Naive thymus-derived CD8-positive, alpha-beta T cell (primary cell): ENCODE results near the gene IGFBP1. TPM values are rescaled to one million over a fixed set of nuclear protein-coding genes. Genes with fewer than 3 reads are reported as not detected.
"Not testable (repeated sequence)": the region's sequence is repeated elsewhere in the genome, so short reads cannot be mapped to it uniquely, and the experiment has no call there.

ENCODE experiments used
- ATAC-seq, 2 donors: fragments of 150-1000 bp; cut with Tn5 transposase in 1 of 2; sonication (Bioruptor Pico), chemical (Tn5 transposase) in 1 of 2; 1 replicate in 1 of 2; 2 replicates in 1 of 2; pipeline ENCODE4 v1.10.0; 2021; ENCODE audit warnings: mild to moderate bottlenecking in 2 of 2, moderate library complexity in 2 of 2
- POLR2A ChIA-PET: fragments of 350-600 bp; sonication (Branson Sonifier 250); formaldehyde crosslinking; loops from one replicate; lab custom pipeline; 2021; ENCODE audit warnings: antibody characterized with exemption; lab: Charles Lee
- DNase-seq, 10 donors: peaks; one replicate each; pipeline versions ENCODE4 v3.0.0 to v3.0.0-alpha.2; 2020 to 2022
- H3K27ac Mint-ChIP-seq, 10 donors: one replicate each; pipeline ENCODE4 v1.8.0; 2020 to 2022; ENCODE audit warnings: mild to moderate bottlenecking in 10 of 10, mixed read lengths in 10 of 10, moderate library complexity in 4 of 10, inconsistent platforms in 1 of 10
- H3K27me3 Mint-ChIP-seq, 5 donors: one replicate each; pipeline ENCODE4 v1.8.0; 2021 to 2022; ENCODE audit warnings: mixed read lengths in 5 of 5
- H3K36me3 Mint-ChIP-seq, 3 donors: one replicate each; pipeline ENCODE4 v1.8.0; 2020 to 2022; ENCODE audit warnings: mixed read lengths in 3 of 3, mild to moderate bottlenecking in 2 of 3, inconsistent platforms in 1 of 3
- H3K4me1 Mint-ChIP-seq, 4 donors: one replicate each; pipeline ENCODE4 v1.8.0; 2021 to 2022; ENCODE audit warnings: mixed read lengths in 4 of 4
- H3K4me3 Mint-ChIP-seq, 10 donors: one replicate each; pipeline ENCODE4 v1.8.0; 2020 to 2022; ENCODE audit warnings: mild to moderate bottlenecking in 10 of 10, mixed read lengths in 10 of 10, moderate library complexity in 6 of 10, inconsistent platforms in 1 of 10
- H3K9me3 Mint-ChIP-seq, 9 donors: one replicate each; pipeline ENCODE4 v1.8.0; 2020 to 2022; ENCODE audit warnings: mixed read lengths in 9 of 9, mild to moderate bottlenecking in 3 of 9, inconsistent platforms in 1 of 9, moderate library complexity in 1 of 9
- polyA plus RNA-seq, 3 donors: library from polyadenylated mRNA; unstranded; fragments of 300-500 nt; fragmentation: Illumina TruSeq; gene quantifications; one replicate each; pipeline ENCODE4 v1.2.3, GENCODE V29; 2021
- total RNA-seq, 8 experiments: library from RNA in 2 of 8; stranded (reverse) in 2 of 8; gene quantifications; one replicate each; pipeline ENCODE4 v1.2.3 and lab custom pipeline; 2021 to 2026

The IGFBP1 gene
- total and polyA plus RNA-seq, 5 experiments from 2014 or later, result not detected

- peaks cover 0 to 5% (median 0%) of the 10 kb centered on the region in 9 donors for H3K9me3 Mint-ChIP-seq
- peaks cover 0 to 2% (median 0%) of the 10 kb centered on the region in 3 donors for H3K36me3 Mint-ChIP-seq
- ATAC-seq (no peak), DNase-seq (no peak)
- H3K4me1 Mint-ChIP-seq, result peaks cover 0 to 3% (median 0%) of the 10 kb centered on the region in 4 donors
- no peak overlapping the region for H3K4me3 Mint-ChIP-seq
- H3K27me3 Mint-ChIP-seq, result peaks cover 4 to 22% (median 10%) of the 10 kb centered on the region in 5 donors
- POLR2A ChIA-PET, result no interaction called here
- no peak overlapping the region for H3K27ac Mint-ChIP-seq
These were observed 42.7 kb downstream of the IGFBP1 start for GRCh38 chr7:45930967-45931366.

DNA sequence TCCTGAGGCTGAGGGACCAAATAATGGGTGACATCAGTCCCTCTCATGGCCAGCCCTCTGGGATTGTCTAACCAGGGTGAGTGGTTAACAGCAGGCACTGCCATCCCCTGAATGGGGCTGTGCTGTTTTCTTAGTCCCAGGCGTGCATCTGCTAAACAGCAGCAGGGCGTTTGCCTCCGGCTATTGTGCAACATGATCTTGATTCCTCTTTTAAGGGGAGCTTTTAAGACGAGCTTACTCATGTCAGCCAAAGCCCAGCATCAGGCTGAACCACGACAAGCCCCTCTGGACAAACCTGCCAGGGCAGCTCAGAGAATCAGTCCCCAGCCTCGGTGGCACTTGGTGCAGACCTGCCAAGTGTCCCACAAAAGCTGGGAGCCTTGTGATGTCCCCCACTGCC is 49.0 kb downstream of the IGFBP1 start:
- ATAC-seq (no peak), DNase-seq (no peak)
- Mint-ChIP-seq H3K9me3 (peaks cover 0 to 7% (median 0%) of the 10 kb centered on the region in 9 donors), H3K27me3 (peaks cover 8 to 23% (median 15%) of the 10 kb centered on the region in 5 donors), H3K4me1 (peaks cover 6 to 27% (median 13%) of the 10 kb centered on the region in 4 donors), H3K27ac (no peak overlapping the region), H3K36me3 (peaks cover 0 to 5% (median 2%) of the 10 kb centered on the region in 3 donors), H3K4me3 (no peak overlapping the region)
- POLR2A ChIA-PET, result interaction anchor here (1.5 kb wide), 1 partner anchor 16 kb away, joined by 5 read pairs; the partner anchor contains the start of gene IGFBP3

DNA sequence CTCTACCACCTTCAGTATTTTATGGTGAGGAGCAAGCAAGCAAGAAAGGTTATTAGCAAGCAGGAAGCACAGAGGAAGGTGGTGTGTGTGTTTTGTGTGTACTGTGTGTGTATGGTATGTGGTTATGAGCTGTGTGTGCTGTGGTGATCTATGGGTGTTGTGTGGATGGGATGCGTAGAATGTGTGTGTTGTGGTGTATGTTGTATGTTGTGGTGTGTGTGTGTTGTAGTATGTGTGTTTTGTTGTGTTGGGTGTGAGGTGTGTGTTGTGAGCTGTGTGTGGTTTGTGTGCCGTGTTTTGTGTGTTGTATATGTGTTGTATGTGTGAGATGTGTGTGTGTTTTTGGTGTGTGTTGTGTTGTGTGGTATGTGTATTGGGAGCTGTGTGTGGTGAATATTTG is 49.6 kb downstream of the IGFBP1 start:
- Mint-ChIP-seq H3K9me3 (peaks cover 0 to 7% (median 0%) of the 10 kb centered on the region in 9 donors), H3K4me1 (peaks cover 7 to 32% (median 16%) of the 10 kb centered on the region in 4 donors), H3K27me3 (peaks cover 8 to 20% (median 15%) of the 10 kb centered on the region in 5 donors), H3K36me3 (peaks cover 0 to 5% (median 2%) of the 10 kb centered on the region in 3 donors), H3K4me3 (no peak overlapping the region), H3K27ac (no peak overlapping the region)
- ATAC-seq (no peak), DNase-seq (no peak)
- POLR2A ChIA-PET, result interaction anchor here (1.5 kb wide), 1 partner anchor 17 kb away, joined by 5 read pairs; the partner anchor contains the start of gene IGFBP3

- DNase-seq, result no peak
- POLR2A ChIA-PET, result no interaction called here
- H3K36me3 Mint-ChIP-seq, result peaks cover 0 to 5% (median 2%) of the 10 kb centered on the region in 3 donors
- H3K27ac Mint-ChIP-seq, result peak overlapping the region in 1 of 10 donors; percentile 88
- peaks cover 0 to 5% (median 0%) of the 10 kb centered on the region in 9 donors for H3K9me3 Mint-ChIP-seq
- peaks cover 7 to 38% (median 19%) of the 10 kb centered on the region in 4 donors for H3K4me1 Mint-ChIP-seq
- H3K4me3 Mint-ChIP-seq, result peak overlapping the region in 4 of 10 donors; percentile 24 to 60 (median 44)
- no peak for ATAC-seq
- peaks cover 6 to 19% (median 11%) of the 10 kb centered on the region in 5 donors for H3K27me3 Mint-ChIP-seq
These were observed 50.5 kb downstream of the IGFBP1 start for GRCh38 chr7:45938626-45939302.

- Mint-ChIP-seq H3K4me1 (peaks cover 10 to 44% (median 19%) of the 10 kb centered on the region in 4 donors), H3K27ac (peak overlapping the region in 4 of 10 donors; percentile 68 to 88 (median 78)), H3K4me3 (peak overlapping the region; percentile 24 to 92 (median 60)), H3K9me3 (peaks cover 0 to 5% (median 0%) of the 10 kb centered on the region in 9 donors), H3K36me3 (peaks cover 0 to 5% (median 5%) of the 10 kb centered on the region in 3 donors), H3K27me3 (peaks cover 6 to 14% (median 11%) of the 10 kb centered on the region in 5 donors)
- DNase-seq (no peak), ATAC-seq (no peak)
- POLR2A ChIA-PET, result interaction anchor here (1.4 kb wide), 1 partner anchor 17 kb away, joined by 11 read pairs; the partner anchor contains the start of gene IGFBP3
These were observed 51.3 kb downstream of the IGFBP1 start for GRCh38 chr7:45939574-45939973.

DNA sequence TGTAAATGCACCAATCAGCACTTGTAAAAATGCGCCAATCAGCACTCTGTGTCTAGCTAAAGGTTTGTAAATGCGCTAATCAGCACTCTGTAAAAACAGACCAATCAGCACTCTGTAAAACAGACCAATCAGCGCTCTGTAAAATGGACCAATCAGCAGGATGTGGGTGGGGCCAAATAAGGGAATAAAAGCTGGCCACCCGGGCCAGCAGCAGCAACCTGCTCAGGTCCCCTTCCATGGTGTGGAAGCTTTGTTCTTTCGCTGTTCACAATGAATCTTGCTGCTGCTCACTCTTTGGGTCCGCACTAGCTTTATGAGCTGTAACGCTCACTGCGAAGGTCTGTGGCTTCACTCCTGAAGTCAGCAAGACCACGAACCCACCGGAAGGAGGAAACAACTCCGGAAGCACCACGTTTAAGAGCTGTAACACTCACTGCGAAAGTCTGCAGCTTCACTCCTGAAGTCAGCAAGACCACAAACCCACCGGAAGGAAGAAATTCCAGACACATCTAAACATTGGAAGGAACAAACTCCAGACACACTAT is 52.0 kb downstream of the IGFBP1 start:
- POLR2A ChIA-PET, result interaction anchor here (1.4 kb wide), 1 partner anchor 18 kb away, joined by 11 read pairs; the partner anchor contains the start of gene IGFBP3
- H3K27ac Mint-ChIP-seq, result peak overlapping the region; percentile 81 to 95 (median 89)
- H3K4me1 Mint-ChIP-seq, result peaks cover 10 to 44% (median 19%) of the 10 kb centered on the region in 4 donors
- peaks cover 6 to 11% (median 9%) of the 10 kb centered on the region in 5 donors for H3K27me3 Mint-ChIP-seq
- not testable (repeated sequence) for H3K9me3 Mint-ChIP-seq, H3K36me3 Mint-ChIP-seq
- H3K4me3 Mint-ChIP-seq, result peak overlapping the region; percentile 64 to 92 (median 86)
- DNase-seq (peak in 7 of 10 donors; percentile 19 to 74 (median 47)), ATAC-seq (peak; percentile 72 to 76)

- H3K27me3 Mint-ChIP-seq, result peaks cover 4 to 10% (median 7%) of the 10 kb centered on the region in 5 donors
- peaks cover 0 to 5% (median 0%) of the 10 kb centered on the region in 9 donors for H3K9me3 Mint-ChIP-seq
- DNase-seq, result no peak
- H3K27ac Mint-ChIP-seq, result peak overlapping the region; percentile 81 to 95 (median 89)
- H3K4me1 Mint-ChIP-seq, result peaks cover 10 to 44% (median 19%) of the 10 kb centered on the region in 4 donors
- peak in 1 of 2 donors; percentile 37 for ATAC-seq
- H3K36me3 Mint-ChIP-seq, result peaks cover 0 to 5% (median 5%) of the 10 kb centered on the region in 3 donors
- H3K4me3 Mint-ChIP-seq, result peak overlapping the region; percentile 64 to 92 (median 86)
- POLR2A ChIA-PET, result no interaction called here
These were observed 52.7 kb downstream of the IGFBP1 start for GRCh38 chr7:45940939-45941338.

Other genes with a start within 250 kb of the IGFBP1 start
- gene CCDC201, start 15.4 kb upstream of the IGFBP1 start, total RNA-seq, result not detected
- gene CCDC201, start 15.4 kb upstream of the IGFBP1 start, polyA plus RNA-seq, result not detected
- 10 to 100 TPM; 10.4 to 11.5 TPM for gene IGFBP3, start 32.8 kb downstream of the IGFBP1 start, total RNA-seq
- gene IGFBP3, start 32.8 kb downstream of the IGFBP1 start, polyA plus RNA-seq, result 10 to 100 TPM in 1 of 3 donors, 1 to 10 TPM in 2; 2.1 to 13.7 (median 2.4) TPM